HEK293 (cell line): ENCODE data around the gene ZNF783.

Experiments
- CTCF ChIA-PET: fragments of 350-600 bp; formaldehyde crosslinking; extraction: SDS; loops from one replicate; lab custom pipeline; 2021; ENCODE audit warnings: antibody characterized with exemption; lab: Yijun Ruan, JAX
- POLR2A ChIA-PET: fragments of 300-600 bp; formaldehyde crosslinking; extraction: SDS; loops from one replicate; lab custom pipeline; 2020; ENCODE audit warnings: antibody characterized with exemption, inconsistent platforms; lab: Yijun Ruan, JAX
- H3K27ac ChIP-seq: fragments of 200-500 bp; sonication (Bioruptor generic); 2 replicates; pipeline ENCODE4 v1.5.1; 2014; ENCODE audit warnings: low read depth, low read length, control low read depth, inconsistent platforms; ENCODE audit errors: extremely low read depth
- H3K36me3 ChIP-seq, 2 experiments: fragments of 200-500 bp in 1 of 2; sonication (Bioruptor generic) in 1 of 2; 1 replicate in 1 of 2; 2 replicates in 1 of 2; pipeline ENCODE4 v1.5.1; 2014 to 2017; ENCODE audit warnings: inconsistent platforms in 2 of 2, low read length in 2 of 2; ENCODE audit not compliant: control insufficient read depth in 2 of 2, insufficient read depth in 1 of 2
- H3K4me1 ChIP-seq: fragments of 200-500 bp; sonication (Bioruptor generic); 2 replicates; pipeline ENCODE4 v1.5.1; 2014; ENCODE audit warnings: mild to moderate bottlenecking, low read length, inconsistent platforms; ENCODE audit not compliant: control insufficient read depth, insufficient read depth
- H3K4me3 ChIP-seq: 2 replicates; pipeline ENCODE4 v1.5.1; 2011; ENCODE audit warnings: low read depth, mild to moderate bottlenecking, control low read depth, low read length, moderate library complexity
- H3K9me3 ChIP-seq: fragments of 200-500 bp; sonication (Bioruptor generic); 2 replicates; pipeline ENCODE4 v1.5.1; 2014; ENCODE audit warnings: low read depth, low read length, inconsistent platforms; ENCODE audit not compliant: control insufficient read depth, insufficient read depth
- BCL11A ChIP-seq: fragments of 450-650 bp; formaldehyde crosslinking; IDR thresholded peaks from 2 replicates; pipeline ENCODE4 v1.5.1; 2016; ENCODE audit warnings: low read depth, missing biosample characterization, missing genetic modification characterization
- EGR2 ChIP-seq: fragments of 450-650 bp; formaldehyde crosslinking; IDR thresholded peaks from 2 replicates; pipeline ENCODE4 v1.5.1; 2016; ENCODE audit warnings: low read depth, missing biosample characterization, missing genetic modification characterization
- GFI1B ChIP-seq: fragments of 450-650 bp; formaldehyde crosslinking; IDR thresholded peaks from 2 replicates; pipeline ENCODE4 v1.5.1; 2016; ENCODE audit warnings: missing biosample characterization, missing genetic modification characterization
- MZF1 ChIP-seq: fragments of 450-650 bp; formaldehyde crosslinking; IDR thresholded peaks from 2 replicates; pipeline ENCODE4 v1.5.1; 2017; ENCODE audit warnings: missing biosample characterization, missing genetic modification characterization, borderline replicate concordance
- OSR2 ChIP-seq: fragments of 450-650 bp; formaldehyde crosslinking; IDR thresholded peaks from 2 replicates; pipeline ENCODE4 v1.5.1; 2016; ENCODE audit warnings: missing biosample characterization, missing genetic modification characterization
- PATZ1 ChIP-seq: fragments of 450-650 bp; formaldehyde crosslinking; IDR thresholded peaks from 2 replicates; pipeline ENCODE4 v1.5.1; 2016; ENCODE audit warnings: missing biosample characterization, missing genetic modification characterization
- YY1 ChIP-seq: fragments of 450-650 bp; formaldehyde crosslinking; IDR thresholded peaks from 2 replicates; pipeline ENCODE4 v1.5.1; 2018; ENCODE audit warnings: missing biosample characterization, missing genetic modification characterization
- ZBTB26 ChIP-seq: fragments of 450-650 bp; formaldehyde crosslinking; optimal IDR thresholded peaks from 2 replicates; pipeline ENCODE3; 2016; ENCODE audit warnings: missing biosample characterization, mild to moderate bottlenecking, missing genetic modification characterization
- ZBTB6 ChIP-seq: fragments of 450-650 bp; formaldehyde crosslinking; IDR thresholded peaks from 2 replicates; pipeline ENCODE4 v1.5.1; 2017; ENCODE audit warnings: missing biosample characterization, missing genetic modification characterization
- ZNF10 ChIP-seq: fragments of 450-650 bp; formaldehyde crosslinking; IDR thresholded peaks from 2 replicates; pipeline ENCODE4 v1.5.1; 2017; ENCODE audit warnings: missing biosample characterization, missing genetic modification characterization
- ZNF132 ChIP-seq: fragments of 450-650 bp; formaldehyde crosslinking; IDR thresholded peaks from 2 replicates; pipeline ENCODE4 v1.5.1; 2017; ENCODE audit warnings: missing biosample characterization, missing genetic modification characterization, borderline replicate concordance
- ZNF169 ChIP-seq: fragments of 450-650 bp; formaldehyde crosslinking; IDR thresholded peaks from 2 replicates; pipeline ENCODE4 v1.5.1; 2016; ENCODE audit warnings: missing biosample characterization, missing genetic modification characterization
- ZNF211 ChIP-seq: fragments of 450-650 bp; formaldehyde crosslinking; IDR thresholded peaks from 2 replicates; pipeline ENCODE4 v1.5.1; 2016; ENCODE audit warnings: low read depth, missing biosample characterization, missing genetic modification characterization
- ZNF214 ChIP-seq: fragments of 450-650 bp; formaldehyde crosslinking; IDR thresholded peaks from 2 replicates; pipeline ENCODE4 v1.5.1; 2017; ENCODE audit warnings: missing biosample characterization, mild to moderate bottlenecking, missing genetic modification characterization, borderline replicate concordance
- ZNF274 ChIP-seq, 2 experiments: fragments of 200-500 bp in 1 of 2; fragments of 450-650 bp in 1 of 2; sonication (Bioruptor generic) in 1 of 2; formaldehyde crosslinking in 1 of 2; IDR thresholded peaks; 2 replicates each; pipeline versions ENCODE4 v1.5.1 to v1.6.1; 2014 to 2016; ENCODE audit warnings: borderline replicate concordance in 1 of 2, inconsistent platforms in 1 of 2, low read length in 1 of 2, missing biosample characterization in 1 of 2, missing genetic modification characterization in 1 of 2
- ZNF280C ChIP-seq: fragments of 450-650 bp; formaldehyde crosslinking; IDR thresholded peaks from 2 replicates; pipeline ENCODE4 v1.5.1; 2016; ENCODE audit warnings: missing biosample characterization, missing genetic modification characterization
- ZNF341 ChIP-seq: fragments of 450-650 bp; formaldehyde crosslinking; IDR thresholded peaks from 2 replicates; pipeline ENCODE4; 2016; ENCODE audit warnings: low read depth, missing biosample characterization, missing genetic modification characterization
- ZNF354C ChIP-seq: fragments of 450-650 bp; formaldehyde crosslinking; IDR thresholded peaks from 2 replicates; pipeline ENCODE4 v1.5.1; 2016; ENCODE audit warnings: missing biosample characterization, missing genetic modification characterization, low read depth, borderline replicate concordance
- ZNF394 ChIP-seq: fragments of 450-650 bp; formaldehyde crosslinking; IDR thresholded peaks from 2 replicates; pipeline ENCODE4 v1.5.1; 2016; ENCODE audit warnings: missing biosample characterization, missing genetic modification characterization, mild to moderate bottlenecking, moderate library complexity, borderline replicate concordance
- ZNF416 ChIP-seq: fragments of 450-650 bp; formaldehyde crosslinking; IDR thresholded peaks from 2 replicates; pipeline ENCODE4 v1.5.1; 2016; ENCODE audit warnings: missing biosample characterization, missing genetic modification characterization
- ZNF626 ChIP-seq: fragments of 450-650 bp; sonication (Bioruptor Pico); formaldehyde crosslinking; IDR thresholded peaks from 2 replicates; pipeline ENCODE4 v1.5.1; 2018; ENCODE audit warnings: missing biosample characterization, missing genetic modification characterization, inconsistent platforms
- ZNF629 ChIP-seq: fragments of 450-650 bp; formaldehyde crosslinking; IDR thresholded peaks from 2 replicates; pipeline ENCODE4 v1.5.1; 2017; ENCODE audit warnings: missing biosample characterization, missing genetic modification characterization
- ZNF677 ChIP-seq: fragments of 450-650 bp; IDR thresholded peaks from 2 replicates; pipeline ENCODE4 v1.5.0; 2018; ENCODE audit warnings: missing biosample characterization, mild to moderate bottlenecking, missing genetic modification characterization, moderate library complexity
- ZNF792 ChIP-seq: fragments of 450-650 bp; formaldehyde crosslinking; IDR thresholded peaks from 2 replicates; pipeline ENCODE4 v1.5.1; 2016; ENCODE audit warnings: missing biosample characterization, missing genetic modification characterization
- ZNF830 ChIP-seq: fragments of 450-650 bp; IDR thresholded peaks from 2 replicates; pipeline ENCODE4 v1.5.0; 2018; ENCODE audit warnings: missing biosample characterization, missing genetic modification characterization, low read depth, mild to moderate bottlenecking, moderate library complexity
- ZXDB ChIP-seq: fragments of 450-650 bp; formaldehyde crosslinking; IDR thresholded peaks from 2 replicates; pipeline ENCODE4 v1.5.1; 2016; ENCODE audit warnings: missing biosample characterization, missing genetic modification characterization

The ZNF783 gene

GRCh38 chr7:149321978-149322541, 60.1 kb downstream of the ZNF783 start:
- H3K9me3 ChIP-seq: no peaks in the 10 kb centered on the region
- no peak overlapping the region for H3K27ac ChIP-seq
- POLR2A ChIA-PET: no interaction called here
- H3K36me3 ChIP-seq: no peaks in the 10 kb centered on the region
- CTCF ChIA-PET: interaction anchor here (0.6 to 2.9 kb wide), 7 partner anchors 12 to 650 kb away, joined by 3 to 17 read pairs (median 3); no protein-coding TSS in a partner anchor
- no peak overlapping the region for H3K4me3 ChIP-seq
- no peak for TF ChIP-seq BCL11A (tag by site-specific recombination)
- no peak for TF ChIP-seq ZNF341
- no peak for TF ChIP-seq ZBTB6
- TF ChIP-seq ZNF10: no peak
- no peak for TF ChIP-seq ZNF280C (tag by site-specific recombination)
- no peak for TF ChIP-seq ZNF132 (tag by site-specific recombination)
- TF ChIP-seq OSR2 (tag by site-specific recombination): no peak
- no peaks in the 10 kb centered on the region for H3K4me1 ChIP-seq

- H3K9me3 ChIP-seq: no peaks in the 10 kb centered on the region
- no peak for TF ChIP-seq YY1 (tag by site-specific recombination)
- no peak for TF ChIP-seq GFI1B (tag by site-specific recombination)
- TF ChIP-seq ZNF214 (tag by site-specific recombination): no peak
- no peak for TF ChIP-seq ZBTB26 (tag by site-specific recombination)
- TF ChIP-seq EGR2: no peak
- no peak for TF ChIP-seq ZNF354C (tag by site-specific recombination)
- no peak for TF ChIP-seq ZNF792
- no peak for TF ChIP-seq ZNF677 (tag by site-specific recombination)
- TF ChIP-seq ZNF274 (IDR thresholded peaks at IDR 0.05; ENCODE audit: low read length): no peak
- TF ChIP-seq ZNF274 (tag by site-specific recombination; IDR thresholded peaks at IDR 0.05; ENCODE audit: borderline replicate concordance): no peak
- TF ChIP-seq ZNF416: no peak
- TF ChIP-seq ZNF629 (tag by site-specific recombination): no peak
- TF ChIP-seq ZXDB (tag by site-specific recombination): no peak
- TF ChIP-seq ZNF211 (tag by site-specific recombination): no peak
- no peak for TF ChIP-seq ZNF830 (tag by site-specific recombination)
- no peak for TF ChIP-seq PATZ1 (tag by site-specific recombination)
- no peak for TF ChIP-seq ZNF169
- no peak for TF ChIP-seq MZF1 (tag by site-specific recombination)
- no peak for TF ChIP-seq BCL11A (tag by site-specific recombination)
- no peak for TF ChIP-seq ZNF626 (tag by site-specific recombination)
- no peak for TF ChIP-seq ZNF394 (tag by site-specific recombination)
- no peaks in the 10 kb centered on the region for H3K36me3 ChIP-seq
- CTCF ChIA-PET: interaction anchor here (0.6 to 2.9 kb wide), 5 partner anchors 12 to 651 kb away, joined by 3 to 17 read pairs (median 3); no protein-coding TSS in a partner anchor
- POLR2A ChIA-PET: no interaction called here
- no peak overlapping the region for H3K27ac ChIP-seq
- no peaks in the 10 kb centered on the region for H3K4me1 ChIP-seq
- H3K4me3 ChIP-seq: no peak overlapping the region
Observed at GRCh38 chr7:149322737-149323136, 60.7 kb downstream of the ZNF783 start.
